Ishikawa (cell line): ENCODE measurements around the gene SLC16A13.

Experiments
- CEBPB ChIP-seq: IDR thresholded peaks from 2 replicates; pipeline ENCODE4 v1.6.1; 2012
- CREB1 ChIP-seq: IDR thresholded peaks from 2 replicates; pipeline ENCODE4 v1.6.1; 2012; ENCODE audit warnings: low read depth
- EGR1 ChIP-seq: IDR thresholded peaks from 2 replicates; pipeline ENCODE4 v1.6.1; 2012
- EP300 ChIP-seq: IDR thresholded peaks from 2 replicates; pipeline ENCODE4 v1.6.1; 2012; ENCODE audit warnings: borderline replicate concordance
- FOXM1 ChIP-seq: IDR thresholded peaks from 2 replicates; pipeline ENCODE4 v1.6.1; 2012; ENCODE audit warnings: low read depth, borderline replicate concordance
- MAX ChIP-seq: IDR thresholded peaks from 2 replicates; pipeline ENCODE4 v1.6.1; 2012
- NFIC ChIP-seq: IDR thresholded peaks from 2 replicates; pipeline ENCODE4 v1.6.1; 2012
- RAD21 ChIP-seq: IDR thresholded peaks from 2 replicates; pipeline ENCODE4 v1.6.1; 2012; ENCODE audit warnings: low read depth
- REST ChIP-seq: IDR thresholded peaks from 2 replicates; pipeline ENCODE4 v1.6.1; 2012; ENCODE audit warnings: low read depth, mild to moderate bottlenecking
- TAF1 ChIP-seq: IDR thresholded peaks from 2 replicates; pipeline ENCODE4 v1.6.1; 2012; ENCODE audit warnings: low read depth, mild to moderate bottlenecking
- TCF12 ChIP-seq: IDR thresholded peaks from 2 replicates; pipeline ENCODE4 v1.6.1; 2012; ENCODE audit warnings: low read depth
- TEAD4 ChIP-seq: IDR thresholded peaks from 2 replicates; pipeline ENCODE4 v1.6.1; 2012
- USF1 ChIP-seq: IDR thresholded peaks from 2 replicates; pipeline ENCODE4 v1.6.1; 2012
- YY1 ChIP-seq: IDR thresholded peaks from 2 replicates; pipeline ENCODE4 v1.6.1; 2012; ENCODE audit warnings: low read depth
- ZBTB7A ChIP-seq: IDR thresholded peaks from 2 replicates; pipeline ENCODE4 v1.6.1; 2012; ENCODE audit warnings: low read depth

Gene SLC16A13

DNA sequence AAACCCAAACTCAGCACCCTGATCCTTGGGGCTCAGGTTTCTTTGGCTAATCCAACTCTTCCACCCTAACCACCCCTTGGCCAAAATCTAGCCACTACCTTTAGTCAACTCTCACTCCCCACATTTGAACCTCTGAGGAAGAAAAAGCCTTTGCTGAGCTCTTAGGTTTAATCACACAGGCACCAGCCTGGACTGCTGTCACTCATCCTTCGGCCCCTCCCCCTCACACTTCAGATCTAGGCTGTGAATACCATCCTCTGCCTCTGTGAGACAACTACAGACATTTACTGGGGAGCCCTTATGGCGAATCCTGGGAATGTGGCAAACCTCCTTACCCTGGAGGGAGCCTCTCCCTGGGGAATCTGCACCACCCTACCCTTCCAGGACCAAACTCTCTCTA, 28.7 kb upstream of the SLC16A13 start:
- TF ChIP-seq MAX (no peak), CREB1 (no peak), USF1 (no peak), YY1 (no peak), EP300 (no peak), CEBPB (no peak), NFIC (no peak), TAF1 (no peak), TEAD4 (no peak), EGR1 (no peak), ZBTB7A (no peak), FOXM1 (no peak), REST (no peak), TCF12 (no peak)

- TF ChIP-seq CEBPB (no peak), TAF1 (no peak), NFIC (no peak), TEAD4 (no peak), CREB1 (no peak), REST (no peak), RAD21 (no peak), TCF12 (no peak), FOXM1 (no peak), USF1 (no peak), YY1 (no peak), EP300 (no peak), EGR1 (no peak), ZBTB7A (no peak)
Observed at GRCh38 chr17:7010523-7010922, 25.3 kb upstream of the SLC16A13 start.

GRCh38 chr17:7011415-7011814, 24.4 kb upstream of the SLC16A13 start:
- no peak for TF ChIP-seq EGR1
- no peak for TF ChIP-seq REST
- no peak for TF ChIP-seq FOXM1
- TF ChIP-seq CREB1: no peak
- no peak for TF ChIP-seq USF1
- TF ChIP-seq NFIC: no peak

- peak; percentile 22; the same call in 1 of the 2 replicates for TF ChIP-seq CREB1
- no peak for TF ChIP-seq EGR1
Observed at GRCh38 chr17:7011942-7012254, 23.9 kb upstream of the SLC16A13 start.

- TF ChIP-seq TCF12 (peak; percentile 74), USF1 (no peak; the same call in 1 of the 2 replicates), EP300 (no peak; the same call in 1 of the 2 replicates), REST (no peak; the same call in none of the 2 replicates), RAD21 (peak; percentile 24; the same call in 1 of the 2 replicates), CEBPB (no peak; the same call in 1 of the 2 replicates), MAX (peak; percentile 72; the same call in 1 of the 2 replicates), ZBTB7A (0 out of 2 replicates have a peak, but pooled peaks have one; percentile 26), FOXM1 (no peak), YY1 (peak; percentile 52; the same call in 1 of the 2 replicates), CREB1 (peak; percentile 76; the same call in 1 of the 2 replicates), TEAD4 (peak; percentile 42; the same call in 1 of the 2 replicates), TAF1 (peak; percentile 81), EGR1 (0 out of 2 replicates have a peak, but pooled peaks have one; percentile 13)
Observed at GRCh38 chr17:7014261-7014994, 21.4 kb upstream of the SLC16A13 start.
